ENCODE results near the gene PLA2G6. TPM values are rescaled to one million over a fixed set of nuclear protein-coding genes. Genes with fewer than 3 reads are reported as not detected.

The PLA2G6 gene
- total RNA-seq, 2 experiments from 2014 or later: 94.6 to 103 TPM

Other genes starting within 250 kb of the PLA2G6 start
- gene C22orf23, start 228.2 kb downstream of the PLA2G6 start, total RNA-seq: not detected
- 10 to 100 TPM; 60.2 to 61.4 TPM for gene POLR2F, start 228.1 kb downstream of the PLA2G6 start, total RNA-seq
- not detected for gene SOX10, start 197.3 kb downstream of the PLA2G6 start, total RNA-seq
- gene PICK1, start 124.4 kb downstream of the PLA2G6 start, total RNA-seq: 10 to 100 TPM; 21.4 to 21.8 TPM
- not detected for gene SLC16A8, start 97.6 kb downstream of the PLA2G6 start, total RNA-seq
- 1 to 10 TPM; 1.6 to 2.0 TPM for gene BAIAP2L2, start 71.1 kb downstream of the PLA2G6 start, total RNA-seq
- gene MAFF, start 20.2 kb upstream of the PLA2G6 start, total RNA-seq: 10 to 100 TPM; 10.8 to 12.8 TPM
- 10 to 100 TPM; 29.7 to 31.5 TPM for gene TMEM184B, start 91.2 kb upstream of the PLA2G6 start, total RNA-seq
- gene CSNK1E, start 135.6 kb upstream of the PLA2G6 start, total RNA-seq: 10 to 100 TPM; 98.5 to 99.3 TPM

Data from activated naive CD8-positive, alpha-beta T cell treated with anti-CD3 and anti-CD28 coated beads, Interleukin-2, amount 10 ng/mL, durations not matched to agents 7 days and 5 days (primary cell).